Smooth muscle cell (in vitro differentiated cells): Measurements from ENCODE around the gene KDM5B. TPM values are rescaled to one million over a fixed set of nuclear protein-coding genes. Genes with fewer than 3 reads are reported as not detected.

Experiments
- DNase-seq: peaks from one replicate; lab custom pipeline; 2025; ENCODE audit not compliant: unreplicated experiment; lab: John Stamatoyannopoulos, UW
- H2AFZ ChIP-seq: fragments of 200-600 bp; sonication (generic); 2 replicates; pipeline ENCODE4 v1.6.0; 2016; ENCODE audit warnings: antibody characterized with exemption, low read depth, mild to moderate bottlenecking
- H3F3A ChIP-seq: fragments of 200-600 bp; sonication (generic); 2 replicates; pipeline ENCODE4 v1.6.0; 2017; ENCODE audit warnings: antibody characterized with exemption, low read depth
- H3K27ac ChIP-seq: fragments of 200-600 bp; sonication (generic); 2 replicates; pipeline ENCODE4 v1.5.1; 2016; ENCODE audit warnings: low read depth, mild to moderate bottlenecking
- H3K27me3 ChIP-seq: fragments of 200-600 bp; sonication (generic); 2 replicates; pipeline ENCODE4 v1.6.1; 2016; ENCODE audit warnings: low read depth, mild to moderate bottlenecking
- H3K36me3 ChIP-seq: fragments of 200-600 bp; sonication (generic); 2 replicates; pipeline ENCODE4 v1.5.1; 2016; ENCODE audit warnings: low read depth
- H3K4me1 ChIP-seq: fragments of 200-600 bp; sonication (generic); 2 replicates; pipeline ENCODE4 v1.5.1; 2016; ENCODE audit warnings: low read depth
- H3K4me2 ChIP-seq: fragments of 200-600 bp; sonication (generic); 2 replicates; pipeline ENCODE4 v1.6.0; 2016; ENCODE audit warnings: mild to moderate bottlenecking
- H3K4me3 ChIP-seq: fragments of 200-600 bp; sonication (generic); 2 replicates; pipeline ENCODE4 v1.5.1; 2016; ENCODE audit warnings: mild to moderate bottlenecking
- H3K79me2 ChIP-seq: fragments of 200-600 bp; sonication (generic); 2 replicates; pipeline ENCODE4 v1.6.0; 2016; ENCODE audit warnings: low read depth, mild to moderate bottlenecking
- H3K9ac ChIP-seq: fragments of 200-600 bp; sonication (generic); 2 replicates; pipeline ENCODE4 v1.6.0; 2016; ENCODE audit warnings: low read depth
- H3K9me3 ChIP-seq: fragments of 200-600 bp; sonication (generic); replicated peaks from 2 replicates; pipeline ENCODE4 v1.5.1; 2016; ENCODE audit warnings: low read depth
- H4K20me1 ChIP-seq: fragments of 200-600 bp; sonication (generic); 2 replicates; pipeline ENCODE4 v1.6.0; 2016; ENCODE audit warnings: low read depth
- CTCF ChIP-seq: fragments of 200-600 bp; sonication (generic); IDR thresholded peaks from 2 replicates; pipeline ENCODE4 v1.5.1; 2017; ENCODE audit warnings: borderline replicate concordance, mild to moderate bottlenecking, antibody characterized with exemption; ENCODE audit not compliant: insufficient read depth, poor library complexity, severe bottlenecking
- WGBS: methylation state at CpG from one replicate; pipeline ENCODE4 v1.1.7; 2016; ENCODE audit warnings: low lambda C conversion rate; 5-methylcytosine and 5-hydroxymethylcytosine counted together
- polyA plus RNA-seq: library from polyadenylated mRNA; unstranded; fragments of >200 nt; fragmentation: Nextera tagmentation; extraction: Ambion mirVana; gene quantifications from 2 replicates; pipeline ENCODE4 v1.2.1, GENCODE V29; 2016
- total RNA-seq: library from RNA; depleted of rRNA; stranded (reverse); fragments of >200 nt; gene quantifications from 2 replicates; pipeline ENCODE4 v1.2.3, GENCODE V29; 2014

The KDM5B gene
- total and polyA plus RNA-seq, 2 experiments from 2014 or later: 94.1 to 178 TPM

GRCh38 chr1:202837746-202838262 is 29.6 kb upstream of the KDM5B start:
- Histone ChIP-seq H3K27me3 (no peaks in the 10 kb centered on the region), H3K4me1 (peaks cover 6% of the 10 kb centered on the region), H3K79me2 (no peaks in the 10 kb centered on the region), H3K9me3 (no peaks in the 10 kb centered on the region), H3F3A (no peaks in the 10 kb centered on the region), H2AFZ (no peak overlapping the region), H3K36me3 (no peaks in the 10 kb centered on the region), H3K9ac (no peak overlapping the region), H4K20me1 (no peaks in the 10 kb centered on the region), H3K27ac (no peak overlapping the region), H3K4me2 (no peak overlapping the region), H3K4me3 (no peak overlapping the region)
- TF ChIP-seq CTCF: no peak
- 93% methylated on average over 5 of the region's 5 CpGs for WGBS
- DNase-seq: no peak

- no peak for DNase-seq
- 88% methylated on average over 5 of the region's 5 CpGs for WGBS
- H3K36me3 ChIP-seq: no peaks in the 10 kb centered on the region
- no peak for TF ChIP-seq CTCF
- no peak overlapping the region for H3K4me3 ChIP-seq
- no peaks in the 10 kb centered on the region for H3K9me3 ChIP-seq
- no peaks in the 10 kb centered on the region for H3K27me3 ChIP-seq
- H3K9ac ChIP-seq: no peak overlapping the region
- no peak overlapping the region for H2AFZ ChIP-seq
- no peak overlapping the region for H3K4me2 ChIP-seq
- peaks cover 4% of the 10 kb centered on the region for H3K4me1 ChIP-seq
- H3F3A ChIP-seq: no peaks in the 10 kb centered on the region
- no peaks in the 10 kb centered on the region for H4K20me1 ChIP-seq
- no peak overlapping the region for H3K27ac ChIP-seq
- no peaks in the 10 kb centered on the region for H3K79me2 ChIP-seq
These were observed 28.6 kb upstream of the KDM5B start for GRCh38 chr1:202836623-202837403.

GRCh38 chr1:202835548-202836072 is 27.4 kb upstream of the KDM5B start:
- no peak for DNase-seq
- Histone ChIP-seq H3K9ac (no peak overlapping the region), H3K4me3 (no peak overlapping the region), H3K9me3 (no peaks in the 10 kb centered on the region), H3F3A (no peaks in the 10 kb centered on the region), H3K27ac (no peak overlapping the region), H2AFZ (no peak overlapping the region), H3K27me3 (no peaks in the 10 kb centered on the region), H3K79me2 (no peaks in the 10 kb centered on the region), H3K36me3 (no peaks in the 10 kb centered on the region), H3K4me1 (peaks cover 4% of the 10 kb centered on the region), H3K4me2 (no peak overlapping the region), H4K20me1 (no peaks in the 10 kb centered on the region)
- WGBS: 83% methylated on average over 2 of the region's 3 CpGs
- TF ChIP-seq CTCF: no peak
